Measurements from ENCODE around the gene FRY. TPM values are rescaled to one million over a fixed set of nuclear protein-coding genes. Genes with fewer than 3 reads are reported as not detected.

The FRY gene
- total RNA-seq, 1 experiment from 2014 or later = 4.7 TPM

DNA sequence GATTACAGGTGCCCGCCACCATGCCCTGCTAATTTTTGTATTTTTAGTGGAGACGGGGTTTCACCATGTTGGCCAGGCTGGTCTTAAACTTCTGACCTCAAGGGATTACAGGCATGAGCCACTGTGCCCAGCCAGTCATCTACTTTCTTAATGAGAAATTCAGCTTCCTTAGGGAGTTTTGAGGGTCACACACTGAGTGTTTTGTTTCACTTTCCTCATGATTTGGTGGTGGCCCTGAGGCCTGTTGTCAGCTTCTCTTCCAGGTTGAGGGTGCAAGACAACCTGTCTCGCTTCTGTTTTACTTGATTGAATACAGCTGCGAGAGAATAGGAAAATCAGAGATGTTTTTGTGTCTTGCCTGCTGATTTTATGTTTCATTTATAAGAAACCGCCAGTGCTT lies 9.9 kb downstream of the FRY start:
- no peak for TF ChIP-seq EZH2 (IDR thresholded peaks at IDR 0.05; ENCODE audit: low read depth)
- TF ChIP-seq, protein P1, sequence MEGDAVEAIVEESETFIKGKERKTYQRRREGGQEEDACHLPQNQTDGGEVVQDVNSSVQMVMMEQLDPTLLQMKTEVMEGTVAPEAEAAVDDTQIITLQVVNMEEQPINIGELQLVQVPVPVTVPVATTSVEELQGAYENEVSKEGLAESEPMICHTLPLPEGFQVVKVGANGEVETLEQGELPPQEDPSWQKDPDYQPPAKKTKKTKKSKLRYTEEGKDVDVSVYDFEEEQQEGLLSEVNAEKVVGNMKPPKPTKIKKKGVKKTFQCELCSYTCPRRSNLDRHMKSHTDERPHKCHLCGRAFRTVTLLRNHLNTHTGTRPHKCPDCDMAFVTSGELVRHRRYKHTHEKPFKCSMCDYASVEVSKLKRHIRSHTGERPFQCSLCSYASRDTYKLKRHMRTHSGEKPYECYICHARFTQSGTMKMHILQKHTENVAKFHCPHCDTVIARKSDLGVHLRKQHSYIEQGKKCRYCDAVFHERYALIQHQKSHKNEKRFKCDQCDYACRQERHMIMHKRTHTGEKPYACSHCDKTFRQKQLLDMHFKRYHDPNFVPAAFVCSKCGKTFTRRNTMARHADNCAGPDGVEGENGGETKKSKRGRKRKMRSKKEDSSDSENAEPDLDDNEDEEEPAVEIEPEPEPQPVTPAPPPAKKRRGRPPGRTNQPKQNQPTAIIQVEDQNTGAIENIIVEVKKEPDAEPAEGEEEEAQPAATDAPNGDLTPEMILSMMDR (conservative IDR thresholded peaks at IDR 0.05) = no peak
- ChIA-PET CTCF (no interaction called here), POLR2A (ENCODE audit: unreplicated experiment) (no interaction called here)
- H2AFZ ChIP-seq = no peak overlapping the region
- H3K79me2 ChIP-seq (ENCODE audit: low read depth) = no peaks in the 10 kb centered on the region
- H3K4me3 ChIP-seq = no peak overlapping the region
- no peaks in the 10 kb centered on the region for H3K9me3 ChIP-seq (ENCODE audit: insufficient read depth, low read depth)
- BruUV-seq (replicated peaks) = no TSS peak
- H4K20me1 ChIP-seq (ENCODE audit: insufficient read depth) = no peaks in the 10 kb centered on the region
- DNase-seq = no peak
- intact Hi-C loops (cut with micrococcal nuclease; ENCODE audit: unreplicated experiment) = no loop called here
- H3F3A ChIP-seq (ENCODE audit: insufficient read depth, low read depth) = no peaks in the 10 kb centered on the region
- H3K4me1 ChIP-seq (replicated peaks; ENCODE audit: insufficient read depth) = peaks cover 2% of the 10 kb centered on the region; the same call in 1 of the 2 replicates
- no peak overlapping the region for H3K4me2 ChIP-seq
- H3K9me2 ChIP-seq (ENCODE audit: insufficient read depth) = no peaks in the 10 kb centered on the region
- H3K36me3 ChIP-seq (ENCODE audit: low read depth) = no peaks in the 10 kb centered on the region
- H3K27ac ChIP-seq = no peak overlapping the region
- no peaks in the 10 kb centered on the region for H3K27me3 ChIP-seq (ENCODE audit: insufficient read depth, low read depth)

DNA sequence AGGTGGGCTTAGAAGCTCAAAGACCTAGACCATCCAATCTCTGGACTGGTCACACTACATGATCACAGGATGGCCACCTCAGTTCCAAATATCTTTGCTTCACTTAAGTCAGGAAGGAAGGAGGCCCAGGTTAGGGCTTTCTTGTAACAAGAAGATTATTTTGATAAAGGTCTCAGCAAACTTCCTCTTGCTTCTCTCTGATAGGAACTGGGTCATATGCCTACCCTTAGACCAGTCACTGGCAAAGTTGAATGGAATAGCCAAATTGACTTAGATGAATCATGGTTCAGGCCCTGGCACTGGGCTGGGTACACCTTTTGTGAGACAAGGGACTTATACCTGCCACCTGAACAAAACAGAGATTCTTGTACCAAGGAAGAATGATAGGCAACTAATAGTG lies 11.0 kb downstream of the FRY start:
- H3K79me2 ChIP-seq (ENCODE audit: low read depth) = no peaks in the 10 kb centered on the region
- CTCF ChIA-PET = no interaction called here

DNA sequence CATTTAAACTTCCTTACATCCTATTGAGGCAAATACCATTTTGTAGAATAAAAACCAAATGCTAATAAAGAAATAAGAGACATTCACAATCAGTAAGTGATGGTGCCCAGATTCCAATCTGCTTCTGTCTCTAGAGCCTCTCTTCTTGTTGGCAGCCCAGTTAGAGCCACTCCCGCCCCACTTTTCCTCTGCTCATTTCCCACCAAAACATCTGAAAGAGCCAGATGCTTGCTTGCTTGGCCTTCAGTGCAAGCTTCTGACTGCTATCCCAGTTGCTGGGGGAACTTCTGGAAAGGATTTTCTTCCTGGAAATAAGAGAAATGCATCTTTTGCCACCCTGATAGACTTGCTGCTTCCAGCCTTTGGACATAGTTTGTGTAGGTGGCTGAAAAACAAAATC lies 12.9 kb downstream of the FRY start:
- no peak overlapping the region for H3K4me2 ChIP-seq
- POLR2A ChIA-PET (ENCODE audit: unreplicated experiment) = no interaction called here
- H4K20me1 ChIP-seq (ENCODE audit: insufficient read depth) = no peaks in the 10 kb centered on the region
- intact Hi-C loops (cut with micrococcal nuclease; ENCODE audit: unreplicated experiment) = no loop called here
- CTCF ChIA-PET = no interaction called here
- no peaks in the 10 kb centered on the region for H3K9me2 ChIP-seq (ENCODE audit: insufficient read depth)
- no peaks in the 10 kb centered on the region; the same call in 1 of the 2 replicates for H3F3A ChIP-seq (ENCODE audit: insufficient read depth, low read depth)
- no peaks in the 10 kb centered on the region for H3K27me3 ChIP-seq (ENCODE audit: insufficient read depth, low read depth)
- no TSS peak for BruUV-seq (replicated peaks)
- no peaks in the 10 kb centered on the region for H3K9me3 ChIP-seq (ENCODE audit: insufficient read depth, low read depth)
- no peak overlapping the region for H2AFZ ChIP-seq
- H3K4me3 ChIP-seq = no peak overlapping the region
- H3K27ac ChIP-seq = no peak overlapping the region
- no peak for DNase-seq
- H3K79me2 ChIP-seq (ENCODE audit: low read depth) = no peaks in the 10 kb centered on the region
- TF ChIP-seq EZH2 (IDR thresholded peaks at IDR 0.05; ENCODE audit: low read depth) = no peak
- TF ChIP-seq, protein P1 (conservative IDR thresholded peaks at IDR 0.05) = no peak
- peaks cover 15% of the 10 kb centered on the region for H3K4me1 ChIP-seq (replicated peaks; ENCODE audit: insufficient read depth)
- no peaks in the 10 kb centered on the region for H3K36me3 ChIP-seq (ENCODE audit: low read depth)

More for the DNA sequence above, 11.0 kb downstream of the FRY start:
- no peak for TF ChIP-seq EZH2 (IDR thresholded peaks at IDR 0.05; ENCODE audit: low read depth)
- TF ChIP-seq, protein P1 (conservative IDR thresholded peaks at IDR 0.05) = no peak
- Histone ChIP-seq H2AFZ (no peak overlapping the region), H3K4me3 (no peak overlapping the region), H3K36me3 (ENCODE audit: low read depth) (no peaks in the 10 kb centered on the region), H3K27me3 (ENCODE audit: insufficient read depth, low read depth) (no peaks in the 10 kb centered on the region), H3K9me3 (ENCODE audit: insufficient read depth, low read depth) (no peaks in the 10 kb centered on the region), H3K4me2 (no peak overlapping the region), H3K27ac (no peak overlapping the region), H3K9me2 (ENCODE audit: insufficient read depth) (no peaks in the 10 kb centered on the region), H3F3A (ENCODE audit: insufficient read depth, low read depth) (no peaks in the 10 kb centered on the region), H3K4me1 (replicated peaks; ENCODE audit: insufficient read depth) (0 out of 2 replicates have a peak, but pooled peaks cover 4% of the 10 kb centered on the region), H4K20me1 (ENCODE audit: insufficient read depth) (no peaks in the 10 kb centered on the region)
- BruUV-seq (replicated peaks) = no TSS peak
- intact Hi-C loops (cut with micrococcal nuclease; ENCODE audit: unreplicated experiment) = no loop called here
- POLR2A ChIA-PET (ENCODE audit: unreplicated experiment) = no interaction called here
- DNase-seq = no peak

Measured in PC-9 (cell line).